A549 (cell line): Measurements from ENCODE around the gene PRR11. TPM values are rescaled to one million over a fixed set of nuclear protein-coding genes. Genes with fewer than 3 reads are reported as not detected.
A peak's percentile ranks its signal among the peaks of the same experiment; 100 is the strongest.

ENCODE experiments used
- ATAC-seq, 2 experiments: fragments of 200-7000 bp in 1 of 2; fragments of >200 bp in 1 of 2; cut with Nextera tagmentation in 1 of 2; cut with Tn5 transposase in 1 of 2; 3 replicates each; pipeline versions ENCODE4 v1.8.0 to v1.9.1; 2018 to 2020; ENCODE audit warnings: mild to moderate bottlenecking in 1 of 2, moderate library complexity in 1 of 2
- CTCF ChIA-PET: fragments of 300-600 bp; sonication (Branson Sonifier 250); formaldehyde crosslinking; extraction: SDS; loops from one replicate; lab custom pipeline; 2021; ENCODE audit warnings: antibody characterized with exemption, inconsistent platforms; lab: Yijun Ruan, JAX
- POLR2A ChIA-PET: fragments of 350-600 bp; formaldehyde crosslinking; extraction: SDS; loops from one replicate; lab custom pipeline; 2021; ENCODE audit warnings: antibody characterized with exemption, inconsistent platforms; lab: Yijun Ruan, JAX
- DNase-seq, 2 experiments: peaks; one replicate each; pipeline versions ENCODE4 v3.0.0 to v3.0.0-alpha.2; 2011 to 2016; ENCODE audit warnings: low read depth in 1 of 2, low spot score in 1 of 2
- FAIRE-seq: peaks from 2 replicates; lab custom pipeline; 2011; peaks lifted over from hg19 to GRCh38; lab: Jason Lieb, UNC
- H3K27ac ChIP-seq, 2 experiments: fragments of >200 bp; sonication (Bioruptor Twin); formaldehyde crosslinking; 3 replicates each; pipeline ENCODE4 v1.5.1; 2016 to 2017
- H3K4me1 ChIP-seq: fragments of >200 bp; sonication (Bioruptor Twin); formaldehyde crosslinking; 3 replicates; pipeline ENCODE4 v1.6.1; 2016
- H3K4me2 ChIP-seq: fragments of >200 bp; sonication (Bioruptor Twin); formaldehyde crosslinking; 3 replicates; pipeline ENCODE4 v1.6.1; 2016
- H3K4me3 ChIP-seq: fragments of >200 bp; sonication (Bioruptor Twin); formaldehyde crosslinking; 3 replicates; pipeline ENCODE4 v1.5.1; 2016
- H3K9me3 ChIP-seq: fragments of >200 bp; sonication (Bioruptor Twin); formaldehyde crosslinking; 3 replicates; pipeline ENCODE4 v1.6.1; 2016
- BHLHE40 ChIP-seq: IDR thresholded peaks from 2 replicates; pipeline ENCODE4 v1.6.1; 2012; ENCODE audit warnings: low read depth, low read length, inconsistent platforms
- CBX2 ChIP-seq: fragments of 200-600 bp; sonication (generic); IDR thresholded peaks from 2 replicates; pipeline ENCODE4 v1.6.1; 2016; ENCODE audit warnings: low read depth, mild to moderate bottlenecking, borderline replicate concordance
- CEBPB ChIP-seq, 2 experiments: fragments of >200 bp in 1 of 2; sonication (Bioruptor Twin) in 1 of 2; formaldehyde crosslinking in 1 of 2; IDR thresholded peaks; 2 replicates each; pipeline ENCODE4 v1.6.1; 2012 to 2016
- EHMT2 ChIP-seq: fragments of 200-600 bp; sonication (generic); IDR thresholded peaks from 2 replicates; pipeline ENCODE4 v1.6.1; 2016; ENCODE audit warnings: antibody characterized with exemption, low read depth, mild to moderate bottlenecking, moderate library complexity
- EP300 ChIP-seq, 2 experiments: fragments of >200 bp; sonication (Bioruptor Twin); formaldehyde crosslinking; IDR thresholded peaks; 2 replicates in 1 of 2; 3 replicates in 1 of 2; pipeline ENCODE4 v1.6.1; 2016 to 2017
- FOSB ChIP-seq: fragments of 250-450 bp; sonication (Bioruptor Pico); IDR thresholded peaks from 2 replicates; pipeline ENCODE4 v1.5.0; 2020; ENCODE audit warnings: mild to moderate bottlenecking, moderate library complexity
- FOSL2 ChIP-seq, 2 experiments: fragments of 450-650 bp in 1 of 2; fragments of >200 bp in 1 of 2; sonication (Bioruptor Twin) in 1 of 2; formaldehyde crosslinking; IDR thresholded peaks; 2 replicates each; pipeline versions ENCODE4 v1.5.0 to v1.6.1; 2016 to 2020; ENCODE audit warnings: mild to moderate bottlenecking in 1 of 2, moderate library complexity in 1 of 2
- FOXS1 ChIP-seq: fragments of 250-450 bp; sonication (Bioruptor Pico); IDR thresholded peaks from 2 replicates; pipeline ENCODE4 v1.5.0; 2020; ENCODE audit warnings: mild to moderate bottlenecking, moderate library complexity
- GATA3 ChIP-seq: IDR thresholded peaks from 2 replicates; pipeline ENCODE4 v1.6.1; 2012; ENCODE audit warnings: borderline replicate concordance
- HDAC2 ChIP-seq: fragments of 200-600 bp; sonication (generic); IDR thresholded peaks from 2 replicates; pipeline ENCODE4 v1.6.1; 2016
- HOXB13 ChIP-seq: fragments of 250-450 bp; sonication (Bioruptor Pico); IDR thresholded peaks from 2 replicates; pipeline ENCODE4 v1.5.0; 2020; ENCODE audit warnings: low read depth, mild to moderate bottlenecking, moderate library complexity
- HOXB5 ChIP-seq: fragments of 250-450 bp; sonication (Bioruptor Pico); IDR thresholded peaks from 2 replicates; pipeline ENCODE4 v1.5.0; 2020; ENCODE audit warnings: mild to moderate bottlenecking, moderate library complexity
- JUN ChIP-seq, 2 experiments: fragments of >200 bp; sonication (Bioruptor Twin); formaldehyde crosslinking; IDR thresholded peaks; 2 replicates in 1 of 2; 3 replicates in 1 of 2; pipeline ENCODE4 v1.6.1; 2016 to 2017
- JUNB ChIP-seq: fragments of >200 bp; sonication (Bioruptor Twin); formaldehyde crosslinking; IDR thresholded peaks from 2 replicates; pipeline ENCODE4 v1.6.1; 2016
- KDM1A ChIP-seq: fragments of 200-600 bp; sonication (generic); IDR thresholded peaks from 2 replicates; pipeline ENCODE4 v1.6.1; 2016; ENCODE audit warnings: low read depth, mild to moderate bottlenecking
- MAFK ChIP-seq: fragments of 450-650 bp; IDR thresholded peaks from 2 replicates; pipeline ENCODE4 v1.6.1; 2014; ENCODE audit not compliant: partially characterized antibody
- MYC ChIP-seq: IDR thresholded peaks from 2 replicates; pipeline ENCODE4 v1.6.1; 2012; ENCODE audit warnings: mild to moderate bottlenecking, inconsistent platforms, low read length, improper control_type of control experiment, borderline replicate concordance
- NFE2L2 ChIP-seq: fragments of 150-350 bp; conservative IDR thresholded peaks from 2 replicates; pipeline ENCODE4 v1.6.1; 2014; ENCODE audit warnings: low read length
- NPAS2 ChIP-seq: fragments of 250-450 bp; sonication (Bioruptor Pico); IDR thresholded peaks from 2 replicates; pipeline ENCODE4 v1.8.0; 2022; ENCODE audit warnings: mild to moderate bottlenecking, moderate library complexity, borderline replicate concordance
- NR3C1 ChIP-seq: fragments of >200 bp; sonication (Bioruptor Twin); formaldehyde crosslinking; IDR thresholded peaks from 3 replicates; pipeline ENCODE4 v1.6.1; 2017
- POLR2AphosphoS2 ChIP-seq: conservative IDR thresholded peaks from 2 replicates; pipeline ENCODE4 v1.6.1; 2012; ENCODE audit warnings: low read length, improper control_type of control experiment, inconsistent platforms
- RAD21 ChIP-seq, 2 experiments: fragments of >200 bp in 1 of 2; sonication (Bioruptor Twin) in 1 of 2; formaldehyde crosslinking in 1 of 2; IDR thresholded peaks in 1 of 2; conservative IDR thresholded peaks in 1 of 2; 2 replicates in 1 of 2; 3 replicates in 1 of 2; pipeline ENCODE4 v1.6.1; 2012 to 2018; ENCODE audit warnings: inconsistent platforms in 1 of 2
- RARB ChIP-seq: fragments of 250-450 bp; sonication (Bioruptor Pico); IDR thresholded peaks from 2 replicates; pipeline ENCODE4 v1.8.0; 2021; ENCODE audit warnings: mild to moderate bottlenecking, moderate library complexity
- RFX5 ChIP-seq: fragments of 450-650 bp; IDR thresholded peaks from 2 replicates; pipeline ENCODE4 v1.7.1; 2014; ENCODE audit warnings: antibody characterized with exemption, mild to moderate bottlenecking, moderate library complexity
- RNF2 ChIP-seq: fragments of 200-600 bp; sonication (generic); IDR thresholded peaks from 2 replicates; pipeline ENCODE4 v1.6.1; 2016; ENCODE audit warnings: low read depth, mild to moderate bottlenecking, antibody characterized with exemption, moderate library complexity, borderline replicate concordance
- SMC3 ChIP-seq: fragments of >200 bp; sonication (Bioruptor Twin); formaldehyde crosslinking; IDR thresholded peaks from 3 replicates; pipeline ENCODE4 v1.6.1; 2018; ENCODE audit warnings: inconsistent platforms
- SREBF2 ChIP-seq: fragments of 450-650 bp; IDR thresholded peaks from 2 replicates; pipeline ENCODE4 v1.6.1; 2014; ENCODE audit warnings: mild to moderate bottlenecking, moderate library complexity
- TFCP2L1 ChIP-seq: fragments of 250-450 bp; sonication (Bioruptor Pico); IDR thresholded peaks from 2 replicates; pipeline ENCODE4 v1.5.0; 2021; ENCODE audit warnings: mild to moderate bottlenecking
- TP53 ChIP-seq: fragments of 250-450 bp; sonication (Bioruptor Pico); IDR thresholded peaks from 2 replicates; pipeline ENCODE4 v1.5.0; 2021; ENCODE audit warnings: mild to moderate bottlenecking, moderate library complexity
- ZNF302 ChIP-seq: fragments of 250-450 bp; sonication (Bioruptor Pico); IDR thresholded peaks from 2 replicates; pipeline ENCODE4 v1.9.0; 2021; ENCODE audit warnings: inconsistent platforms, mild to moderate bottlenecking, moderate library complexity
- ZSCAN20 ChIP-seq: fragments of 250-450 bp; sonication (Bioruptor Pico); IDR thresholded peaks from 2 replicates; pipeline ENCODE4 v1.8.0; 2022; ENCODE audit warnings: mild to moderate bottlenecking, moderate library complexity
- WGBS: methylation state at CpG from one replicate; pipeline ENCODE4 v1.1.6; 2017; ENCODE audit errors: missing lambda C conversion rate; 5-methylcytosine and 5-hydroxymethylcytosine counted together
- polyA plus RNA-seq, 4 experiments: library from polyadenylated mRNA; depleted of rRNA in 3 of 4; stranded (reverse); fragments of >200 nt; fragmentation: RNase III in 1 of 4; extraction: RNeasy Plus Mini Kit Qiagen cat#74134 plus additional on column Dnase treatment in 1 of 4; gene quantifications; 2 replicates in 3 of 4; 3 replicates in 1 of 4; pipeline ENCODE4 v1.2.3, GENCODE V29; 2011 to 2017
- TF ChIP-seq, protein P1 (sequence below): IDR thresholded peaks from 2 replicates; pipeline ENCODE4 v1.6.1; 2012
- TF ChIP-seq, protein P2 (sequence below): fragments of >200 bp; sonication (Bioruptor Twin); formaldehyde crosslinking; IDR thresholded peaks from 3 replicates; pipeline ENCODE4 v1.5.1; 2016
- TF ChIP-seq, protein P3 (sequence below): fragments of 450-650 bp; IDR thresholded peaks from 2 replicates; pipeline ENCODE4 v1.6.1; 2014; ENCODE audit warnings: antibody characterized with exemption
- TF ChIP-seq, protein P4 (sequence below): fragments of >200 bp; sonication (Bioruptor Twin); formaldehyde crosslinking; IDR thresholded peaks from 2 replicates; pipeline ENCODE4 v1.6.1; 2016
- TF ChIP-seq, protein P5 (sequence below): fragments of 250-450 bp; sonication (Bioruptor Pico); IDR thresholded peaks from 2 replicates; pipeline ENCODE4 v1.5.0; 2020; ENCODE audit warnings: low read depth, mild to moderate bottlenecking, moderate library complexity
- TF ChIP-seq, protein P6 (sequence below): fragments of >200 bp; sonication (Bioruptor Twin); formaldehyde crosslinking; IDR thresholded peaks from 3 replicates; pipeline ENCODE4 v1.6.1; 2016

PRR11 gene
- polyA plus RNA-seq, 2 of the 4 experiments (the other 2 are of a cell fraction): 66.4 to 66.9 TPM

DNA sequence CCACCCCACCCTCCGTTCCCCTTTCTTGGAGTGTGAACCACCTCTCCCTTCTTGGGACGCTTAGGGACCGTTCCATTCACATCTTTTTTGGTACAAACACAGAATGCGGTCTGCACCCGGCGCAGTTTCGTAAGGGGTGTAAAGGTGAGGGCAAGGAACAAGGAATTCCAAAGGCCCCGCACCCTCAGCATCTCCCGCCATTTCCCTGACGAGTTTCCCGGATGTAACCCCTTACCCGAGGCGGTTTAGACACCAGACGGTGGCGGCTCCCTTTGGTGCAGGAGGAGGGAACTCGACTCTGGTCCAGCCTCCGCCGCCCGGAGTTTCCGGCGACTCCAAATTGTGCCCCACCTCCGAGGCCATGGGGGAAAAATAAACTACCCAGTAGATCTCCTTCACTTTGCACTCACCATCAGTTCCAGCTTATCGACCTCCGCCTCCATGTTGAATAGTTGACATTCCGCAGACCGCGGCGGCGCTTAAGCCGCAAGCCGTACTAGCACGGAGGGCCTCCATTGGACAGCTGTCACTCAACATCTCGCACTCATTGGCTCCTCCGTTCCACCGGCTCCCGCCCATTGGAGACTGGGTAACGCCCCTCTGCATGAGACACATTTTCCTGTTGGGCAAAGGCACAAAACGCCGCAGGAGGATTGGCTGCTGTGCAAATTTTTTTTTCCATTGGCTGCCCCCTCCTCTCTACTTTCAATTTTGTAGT lies 666 bp upstream of the PRR11 start, which contains the start of gene SKA2:
Gene SKA2 (minus strand): TSS at position 466 of the 718 bp plus-strand sequence. CDS start 23 bp downstream, at position 443.
- CTCF ChIA-PET: interaction anchor here (0.6 to 3.9 kb wide), 6 partner anchors 10 to 346 kb away, joined by 3 to 18 read pairs (median 3); partner anchors contain the start of gene TRIM37
- POLR2A ChIA-PET: interaction anchor here (0.5 to 2.9 kb wide), 14 partner anchors 8 to 636 kb away, joined by 3 to 27 read pairs (median 4); partner anchors contain the start of genes CLTC, DHX40, GDPD1 and SMG8
- peak; percentile 94 for TF ChIP-seq HOXB13
- TF ChIP-seq ZSCAN20 (CRISPR knock-in tag): peak; percentile 88
- TF ChIP-seq NFE2L2: 0 out of 2 replicates have a peak, but pooled peaks have one; percentile 8
- peak; percentile 34; the same call in 1 of the 2 replicates for TF ChIP-seq SREBF2
- no peak for TF ChIP-seq KDM1A
- TF ChIP-seq, protein P1, sequence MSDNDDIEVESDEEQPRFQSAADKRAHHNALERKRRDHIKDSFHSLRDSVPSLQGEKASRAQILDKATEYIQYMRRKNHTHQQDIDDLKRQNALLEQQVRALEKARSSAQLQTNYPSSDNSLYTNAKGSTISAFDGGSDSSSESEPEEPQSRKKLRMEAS: peak; percentile 85
- TF ChIP-seq RFX5: peak; percentile 89
- TF ChIP-seq MYC: no peak; the same call in 1 of the 2 replicates
- no peak for TF ChIP-seq RAD21 (conservative IDR thresholded peaks at IDR 0.05 in 1 of 2, IDR thresholded peaks at IDR 0.05 in 1 of 2)
- no peak for TF ChIP-seq JUNB
- TF ChIP-seq RARB (CRISPR knock-in tag): no peak; the same call in 1 of the 2 replicates
- TF ChIP-seq NR3C1: no peak
- peak in 1 of 2 experiments; percentile 26; a peak in 1 of 4 replicates for TF ChIP-seq CEBPB (IDR thresholded peaks at IDR 0.05)
- TF ChIP-seq EP300 (IDR thresholded peaks at IDR 0.05): no peak
- no peak for TF ChIP-seq POLR2AphosphoS2
- no peak for TF ChIP-seq BHLHE40
- no peak for TF ChIP-seq CBX2
- TF ChIP-seq, protein P2, sequence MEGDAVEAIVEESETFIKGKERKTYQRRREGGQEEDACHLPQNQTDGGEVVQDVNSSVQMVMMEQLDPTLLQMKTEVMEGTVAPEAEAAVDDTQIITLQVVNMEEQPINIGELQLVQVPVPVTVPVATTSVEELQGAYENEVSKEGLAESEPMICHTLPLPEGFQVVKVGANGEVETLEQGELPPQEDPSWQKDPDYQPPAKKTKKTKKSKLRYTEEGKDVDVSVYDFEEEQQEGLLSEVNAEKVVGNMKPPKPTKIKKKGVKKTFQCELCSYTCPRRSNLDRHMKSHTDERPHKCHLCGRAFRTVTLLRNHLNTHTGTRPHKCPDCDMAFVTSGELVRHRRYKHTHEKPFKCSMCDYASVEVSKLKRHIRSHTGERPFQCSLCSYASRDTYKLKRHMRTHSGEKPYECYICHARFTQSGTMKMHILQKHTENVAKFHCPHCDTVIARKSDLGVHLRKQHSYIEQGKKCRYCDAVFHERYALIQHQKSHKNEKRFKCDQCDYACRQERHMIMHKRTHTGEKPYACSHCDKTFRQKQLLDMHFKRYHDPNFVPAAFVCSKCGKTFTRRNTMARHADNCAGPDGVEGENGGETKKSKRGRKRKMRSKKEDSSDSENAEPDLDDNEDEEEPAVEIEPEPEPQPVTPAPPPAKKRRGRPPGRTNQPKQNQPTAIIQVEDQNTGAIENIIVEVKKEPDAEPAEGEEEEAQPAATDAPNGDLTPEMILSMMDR: no peak
- TF ChIP-seq, protein P3, sequence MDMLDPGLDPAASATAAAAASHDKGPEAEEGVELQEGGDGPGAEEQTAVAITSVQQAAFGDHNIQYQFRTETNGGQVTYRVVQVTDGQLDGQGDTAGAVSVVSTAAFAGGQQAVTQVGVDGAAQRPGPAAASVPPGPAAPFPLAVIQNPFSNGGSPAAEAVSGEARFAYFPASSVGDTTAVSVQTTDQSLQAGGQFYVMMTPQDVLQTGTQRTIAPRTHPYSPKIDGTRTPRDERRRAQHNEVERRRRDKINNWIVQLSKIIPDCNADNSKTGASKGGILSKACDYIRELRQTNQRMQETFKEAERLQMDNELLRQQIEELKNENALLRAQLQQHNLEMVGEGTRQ: no peak
- peak; percentile 95 for TF ChIP-seq FOXS1 (CRISPR knock-in tag)
- TF ChIP-seq MAFK: peak; percentile 59
- TF ChIP-seq, protein P4, sequence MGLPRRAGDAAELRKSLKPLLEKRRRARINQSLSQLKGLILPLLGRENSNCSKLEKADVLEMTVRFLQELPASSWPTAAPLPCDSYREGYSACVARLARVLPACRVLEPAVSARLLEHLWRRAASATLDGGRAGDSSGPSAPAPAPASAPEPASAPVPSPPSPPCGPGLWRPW: no peak
- peak; percentile 55; the same call in 1 of the 2 replicates for TF ChIP-seq GATA3
- TF ChIP-seq FOSB: no peak
- TF ChIP-seq SMC3: no peak
- TF ChIP-seq EHMT2: no peak
- peak; percentile 75; the same call in 1 of the 2 replicates for TF ChIP-seq HDAC2
- no peak for TF ChIP-seq RNF2
- 0 out of 2 replicates have a peak, but pooled peaks have one; percentile 23 for TF ChIP-seq TP53 (CRISPR knock-in tag)
- peak; percentile 63 to 89; a peak in 4 of 5 replicates for TF ChIP-seq JUN (IDR thresholded peaks at IDR 0.05)
- TF ChIP-seq HOXB5: peak; percentile 94
- no peak; the same call in 1 of the 2 replicates for TF ChIP-seq NPAS2 (CRISPR knock-in tag)
- TF ChIP-seq FOSL2 (IDR thresholded peaks at IDR 0.05): no peak
- peak; percentile 48 for TF ChIP-seq FOSL2 (CRISPR knock-in tag; IDR thresholded peaks at IDR 0.05)
- no peak for TF ChIP-seq ZNF302 (CRISPR knock-in tag)
- TF ChIP-seq, protein P5, sequence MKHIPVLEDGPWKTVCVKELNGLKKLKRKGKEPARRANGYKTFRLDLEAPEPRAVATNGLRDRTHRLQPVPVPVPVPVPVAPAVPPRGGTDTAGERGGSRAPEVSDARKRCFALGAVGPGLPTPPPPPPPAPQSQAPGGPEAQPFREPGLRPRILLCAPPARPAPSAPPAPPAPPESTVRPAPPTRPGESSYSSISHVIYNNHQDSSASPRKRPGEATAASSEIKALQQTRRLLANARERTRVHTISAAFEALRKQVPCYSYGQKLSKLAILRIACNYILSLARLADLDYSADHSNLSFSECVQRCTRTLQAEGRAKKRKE (CRISPR knock-in tag): peak; percentile 93
- TF ChIP-seq, protein P6, sequence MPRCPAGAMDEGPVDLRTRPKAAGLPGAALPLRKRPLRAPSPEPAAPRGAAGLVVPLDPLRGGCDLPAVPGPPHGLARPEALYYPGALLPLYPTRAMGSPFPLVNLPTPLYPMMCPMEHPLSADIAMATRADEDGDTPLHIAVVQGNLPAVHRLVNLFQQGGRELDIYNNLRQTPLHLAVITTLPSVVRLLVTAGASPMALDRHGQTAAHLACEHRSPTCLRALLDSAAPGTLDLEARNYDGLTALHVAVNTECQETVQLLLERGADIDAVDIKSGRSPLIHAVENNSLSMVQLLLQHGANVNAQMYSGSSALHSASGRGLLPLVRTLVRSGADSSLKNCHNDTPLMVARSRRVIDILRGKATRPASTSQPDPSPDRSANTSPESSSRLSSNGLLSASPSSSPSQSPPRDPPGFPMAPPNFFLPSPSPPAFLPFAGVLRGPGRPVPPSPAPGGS: peak; percentile 31; the same call in 1 of the 3 replicates
- peak; percentile 51; the same call in 1 of the 2 replicates for TF ChIP-seq TFCP2L1

More for the DNA sequence above, 666 bp upstream of the PRR11 start, which contains the start of gene SKA2:
- Histone ChIP-seq H3K4me1 (peaks cover 71% of the 10 kb centered on the region), H3K4me3 (peak within 1 kb of the TSS; percentile 77), H3K4me2 (peak within 1 kb of the TSS; percentile 90), H3K9me3 (no peaks in the 10 kb centered on the region), H3K27ac (peak within 1 kb of the TSS; percentile 89 to 93)
- peak; percentile 95 to 100 for DNase-seq
- ATAC-seq: peak; percentile 93
- peak; percentile 98 for FAIRE-seq
- WGBS: 0% methylated on average over 39 of the region's 39 CpGs
